B cell (primary cell): ENCODE results near the gene UFSP2. TPM values are rescaled to one million over a fixed set of nuclear protein-coding genes. Genes with fewer than 3 reads are reported as not detected.

Experiments
- ATAC-seq: fragments of 200-7000 bp; cut with Tn5 transposase; one replicate; pipeline ENCODE4 v1.10.0; 2021; ENCODE audit warnings: low read depth, mild to moderate bottlenecking, moderate number of reproducible peaks, moderate library complexity
- CTCF ChIA-PET: fragments of 350-600 bp; sonication (Branson Sonifier 250); formaldehyde crosslinking; loops from one replicate; lab custom pipeline; 2021; ENCODE audit warnings: antibody characterized with exemption, inconsistent platforms; lab: Charles Lee
- POLR2A ChIA-PET: fragments of 350-600 bp; sonication (Branson Sonifier 250); formaldehyde crosslinking; loops from one replicate; lab custom pipeline; 2021; ENCODE audit warnings: antibody characterized with exemption; lab: Charles Lee
- DNase-seq: peaks from one replicate; pipeline ENCODE4 v3.0.0; 2013
- H2AFZ ChIP-seq: 2 replicates; pipeline ENCODE4 v1.6.1; 2012; ENCODE audit warnings: mild to moderate bottlenecking, low read depth, low read length; ENCODE audit not compliant: insufficient read depth, poor library complexity, severe bottlenecking
- H3K27ac ChIP-seq, 2 donors: 1 replicate in 1 of 2; 2 replicates in 1 of 2; pipeline ENCODE4 v1.5.1; 2012 to 2013; ENCODE audit warnings: low read length in 2 of 2, mild to moderate bottlenecking in 2 of 2, moderate library complexity in 1 of 2
- H3K27me3 ChIP-seq, 4 experiments: fragments of 200-600 bp in 1 of 4; sonication (generic) in 1 of 4; replicated peaks in 1 of 4; 1 replicate in 2 of 4; 2 replicates in 2 of 4; pipeline versions ENCODE4 v1.6.1 to v1.7.0; 2013 to 2016; ENCODE audit warnings: low read length in 3 of 4, mild to moderate bottlenecking in 2 of 4, mixed read lengths in 1 of 4, moderate library complexity in 1 of 4; ENCODE audit not compliant: insufficient read depth in 4 of 4, control insufficient read depth in 3 of 4; ENCODE audit errors: control extremely low read depth in 1 of 4
- H3K36me3 ChIP-seq, 2 experiments: replicated peaks in 1 of 2; 1 replicate in 1 of 2; 2 replicates in 1 of 2; pipeline versions ENCODE4 v1.6.1 to v1.7.1; 2013; ENCODE audit warnings: low read length in 1 of 2; ENCODE audit not compliant: insufficient read depth in 2 of 2, control insufficient read depth in 1 of 2; ENCODE audit errors: control extremely low read depth in 1 of 2, extremely low read depth in 1 of 2
- H3K4me1 ChIP-seq, 2 donors: fragments of 200-600 bp in 1 of 2; sonication (generic) in 1 of 2; 1 replicate in 1 of 2; 2 replicates in 1 of 2; pipeline versions ENCODE4 v1.5.1 to v1.6.1; 2013 to 2017; ENCODE audit warnings: low read length in 2 of 2; ENCODE audit not compliant: control insufficient read depth in 2 of 2, insufficient read depth in 2 of 2
- H3K4me2 ChIP-seq: replicated peaks from 2 replicates; pipeline ENCODE3; 2012; ENCODE audit warnings: mild to moderate bottlenecking, low read depth, low read length; ENCODE audit not compliant: poor library complexity, severe bottlenecking
- H3K4me3 ChIP-seq, 5 experiments: fragments of 200-600 bp in 1 of 5; sonication (generic) in 1 of 5; 1 replicate in 3 of 5; 2 replicates in 2 of 5; pipeline versions ENCODE4 v1.5.1 to v1.7.0; 2011 to 2016; ENCODE audit warnings: low read length in 4 of 5, mild to moderate bottlenecking in 4 of 5, low read depth in 2 of 5, control low read depth in 1 of 5, moderate library complexity in 1 of 5; ENCODE audit not compliant: insufficient read depth in 1 of 5; ENCODE audit errors: control extremely low read depth in 1 of 5, extremely low read depth in 1 of 5
- H3K79me2 ChIP-seq: fragments of 200-600 bp; sonication (generic); one replicate; pipeline ENCODE4 v1.6.0; 2016; ENCODE audit warnings: low read length; ENCODE audit not compliant: control insufficient read depth, insufficient read depth
- H3K9ac ChIP-seq: fragments of 200-600 bp; sonication (generic); 2 replicates; pipeline ENCODE4 v1.6.1; 2017; ENCODE audit warnings: mild to moderate bottlenecking, low read length, moderate library complexity
- H3K9me3 ChIP-seq, 3 donors: one replicate each; pipeline versions ENCODE4 v1.6.1 to v1.7.1; 2013; ENCODE audit warnings: low read length in 2 of 3; ENCODE audit not compliant: control insufficient read depth in 2 of 3, insufficient read depth in 1 of 3; ENCODE audit errors: control extremely low read depth in 1 of 3
- H4K20me1 ChIP-seq: 2 replicates; pipeline ENCODE4 v1.6.0; 2012; ENCODE audit warnings: mild to moderate bottlenecking, low read length; ENCODE audit not compliant: insufficient read depth, control insufficient read depth, poor library complexity, severe bottlenecking
- H3K27ac Mint-ChIP-seq: one replicate; pipeline ENCODE4 v1.8.0; 2021; ENCODE audit warnings: mixed read lengths
- H3K27me3 Mint-ChIP-seq: one replicate; pipeline ENCODE4 v1.8.0; 2021; ENCODE audit warnings: mixed read lengths
- H3K4me1 Mint-ChIP-seq: one replicate; pipeline ENCODE4 v1.8.0; 2021; ENCODE audit warnings: mixed read lengths
- H3K4me3 Mint-ChIP-seq: one replicate; pipeline ENCODE4 v1.8.0; 2021; ENCODE audit warnings: mixed read lengths
- H3K9me3 Mint-ChIP-seq: one replicate; pipeline ENCODE4 v1.8.0; 2022; ENCODE audit warnings: mixed read lengths; ENCODE audit not compliant: insufficient read depth
- CTCF ChIP-seq: fragments of 200-600 bp; IDR thresholded peaks from one replicate; pipeline ENCODE4 v1.8.0; 2022; ENCODE audit warnings: antibody characterized with exemption, mild to moderate bottlenecking
- EZH2 ChIP-seq: IDR thresholded peaks from 2 replicates; pipeline ENCODE4 v1.6.1; 2012; ENCODE audit warnings: borderline replicate concordance, low read depth, mild to moderate bottlenecking, moderate library complexity, low read length; ENCODE audit not compliant: insufficient read depth, poor library complexity, severe bottlenecking
- WGBS: methylation state at CpG from one replicate; pipeline ENCODE4 v1.1.5; 2013; ENCODE audit warnings: missing lambda C conversion rate; ENCODE audit not compliant: insufficient coverage; 5-methylcytosine and 5-hydroxymethylcytosine counted together
- intact Hi-C: fragments of 100-400 bp; cut with micrococcal nuclease; formaldehyde crosslinking; loops from one replicate; pipeline ENCODE4 v1.10.0; 2022
- polyA plus RNA-seq: library from polyadenylated mRNA; depleted of rRNA; stranded (reverse); fragments of >200 nt; gene quantifications from 2 replicates; pipeline ENCODE4 v1.2.3, GENCODE V29; 2012
- total RNA-seq, 2 donors: library from RNA; stranded (reverse); fragments of 120-200 nt in 1 of 2; gene quantifications; 1 replicate in 1 of 2; 2 replicates in 1 of 2; pipeline versions ENCODE4 v1.2.3 to v1.2.4, GENCODE V29; 2013 to 2022

UFSP2 gene
- total and polyA plus RNA-seq, 2 donors (not counting 1 experiment from before 2014, with no cell fraction given) = 9.5 to 20.6 TPM

GRCh38 chr4:185390941-185391340 is 34.8 kb downstream of the UFSP2 start:
- Histone ChIP-seq H3K79me2 (no peaks in the 10 kb centered on the region), H3K27ac (no peak overlapping the region), H3K4me2 (no peak overlapping the region), H3K9me3 (no peaks in the 10 kb centered on the region), H3K9ac (no peak overlapping the region), H3K4me3 (no peak overlapping the region), H4K20me1 (no peaks in the 10 kb centered on the region), H3K36me3 (no peaks in the 10 kb centered on the region), H3K27me3 (no peaks in the 10 kb centered on the region), H2AFZ (no peak overlapping the region), H3K4me1 (peaks cover 14 to 15% of the 10 kb centered on the region in 2 donors)
- CTCF ChIA-PET = no interaction called here
- POLR2A ChIA-PET = no interaction called here
- ATAC-seq (no peak), DNase-seq (no peak)
- H3K4me1 Mint-ChIP-seq = peaks cover 32% of the 10 kb centered on the region
- no peaks in the 10 kb centered on the region for H3K27me3 Mint-ChIP-seq
- no peak overlapping the region for H3K4me3 Mint-ChIP-seq
- no peaks in the 10 kb centered on the region for H3K9me3 Mint-ChIP-seq
- TF ChIP-seq CTCF = no peak
- no peak for TF ChIP-seq EZH2
- H3K27ac Mint-ChIP-seq = peak overlapping the region; percentile 26
- intact Hi-C loops = loop anchor here (10.0 kb wide), 2 partner anchors 804 to 1126 kb away; partner anchors contain the start of gene CYP4V2
- 94% methylated on average over 3 of the region's 6 CpGs for WGBS

GRCh38 chr4:185387957-185388356 is 37.8 kb downstream of the UFSP2 start:
- Mint-ChIP-seq H3K4me3 (no peak overlapping the region), H3K27me3 (no peaks in the 10 kb centered on the region), H3K9me3 (no peaks in the 10 kb centered on the region), H3K27ac (no peak overlapping the region), H3K4me1 (peaks cover 18% of the 10 kb centered on the region)
- no peaks in the 10 kb centered on the region for H3K27me3 ChIP-seq
- intact Hi-C loops = no loop called here
- no peak overlapping the region for H3K9ac ChIP-seq
- WGBS = 100% methylated on average over 6 of the region's 12 CpGs
- no peak overlapping the region for H3K4me2 ChIP-seq
- ATAC-seq (no peak), DNase-seq (no peak)
- no peak overlapping the region for H2AFZ ChIP-seq
- H3K79me2 ChIP-seq = no peaks in the 10 kb centered on the region
- no peaks in the 10 kb centered on the region for H4K20me1 ChIP-seq
- H3K36me3 ChIP-seq = no peaks in the 10 kb centered on the region
- ChIA-PET POLR2A (no interaction called here), CTCF (interaction anchor here (1.6 kb wide), 1 partner anchor 11 kb away, joined by 4 read pairs; no protein-coding TSS in a partner anchor)
- no peaks in the 10 kb centered on the region for H3K9me3 ChIP-seq
- H3K4me3 ChIP-seq = no peak overlapping the region
- no peak for TF ChIP-seq CTCF
- TF ChIP-seq EZH2 = no peak
- H3K4me1 ChIP-seq = peaks cover 3 to 8% of the 10 kb centered on the region in 2 donors
- H3K27ac ChIP-seq = no peak overlapping the region
